Measurements from ENCODE around the gene EMC10. TPM values are rescaled to one million over a fixed set of nuclear protein-coding genes. Genes with fewer than 3 reads are reported as not detected.

Gene EMC10
- total RNA-seq, 1 donor from 2014 or later = 70.8 TPM

GRCh38 chr19:50495020-50495531 lies 18.8 kb downstream of the EMC10 start:
- intact Hi-C loops (cut with micrococcal nuclease) = no loop called here

- intact Hi-C loops (cut with micrococcal nuclease) = no loop called here
These were observed 20.1 kb downstream of the EMC10 start for GRCh38 chr19:50496189-50497021.

DNA sequence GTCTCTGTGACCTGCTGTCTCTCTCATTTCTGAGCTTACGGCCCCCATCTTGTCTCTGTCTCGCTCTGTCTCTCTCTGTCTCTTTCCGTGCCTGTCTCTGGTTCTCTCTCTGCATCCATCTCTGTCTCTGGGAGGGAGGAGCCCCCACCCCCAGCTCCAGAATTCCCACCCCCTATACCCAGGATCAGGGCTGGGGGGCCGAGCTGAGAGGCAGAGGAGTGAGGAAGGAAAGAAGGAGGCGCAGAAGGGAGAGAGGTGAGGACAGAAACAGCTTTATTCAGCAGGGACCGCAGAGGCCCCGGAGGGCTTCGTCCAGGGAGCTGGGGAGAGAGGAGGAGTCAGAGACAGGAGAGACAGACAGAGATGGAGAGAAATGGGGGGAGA lies 20.7 kb downstream of the EMC10 start:
- intact Hi-C loops (cut with micrococcal nuclease) = no loop called here

DNA sequence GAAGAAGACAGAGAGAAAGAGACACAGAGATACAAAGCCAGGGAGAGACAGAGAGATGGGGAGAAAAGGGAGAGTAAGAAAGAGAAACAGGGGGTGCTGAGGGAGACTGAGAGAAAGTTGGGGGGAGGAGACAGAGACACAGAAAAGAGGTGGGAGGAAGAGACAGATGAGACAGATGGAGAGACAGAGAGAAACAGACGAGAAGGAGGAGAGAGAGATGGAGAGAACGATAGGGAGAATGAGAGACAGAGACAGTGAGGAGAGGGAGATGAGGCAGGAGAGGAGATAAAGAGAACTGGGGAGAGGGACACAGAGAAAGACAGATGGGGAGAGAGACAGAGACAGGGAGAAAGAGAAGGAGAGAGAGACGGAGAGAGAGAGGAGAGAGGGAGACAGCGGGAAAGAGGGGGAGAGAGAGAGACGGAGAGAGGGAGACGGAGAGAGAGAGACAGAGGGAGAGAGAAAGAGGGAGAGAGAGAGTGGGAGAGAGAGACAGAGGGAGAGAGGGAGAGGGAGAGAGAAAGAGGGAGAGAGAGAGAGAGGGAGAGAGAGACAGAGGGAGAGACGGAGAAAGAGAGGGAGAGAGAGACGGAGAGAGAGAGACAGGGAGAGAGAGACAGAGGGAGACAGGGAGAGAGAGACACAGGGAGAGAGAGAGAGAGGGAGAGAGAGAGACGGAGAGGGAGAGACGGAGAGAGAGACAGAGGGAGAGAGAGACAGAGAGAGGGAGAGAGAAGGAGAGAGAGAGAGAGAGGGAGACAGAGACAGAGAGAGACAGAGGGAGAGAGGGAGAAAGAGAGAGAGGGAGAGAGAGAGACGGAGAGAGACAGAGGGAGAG lies 22.1 kb downstream of the EMC10 start:
- intact Hi-C loops (cut with micrococcal nuclease) = no loop called here

DNA sequence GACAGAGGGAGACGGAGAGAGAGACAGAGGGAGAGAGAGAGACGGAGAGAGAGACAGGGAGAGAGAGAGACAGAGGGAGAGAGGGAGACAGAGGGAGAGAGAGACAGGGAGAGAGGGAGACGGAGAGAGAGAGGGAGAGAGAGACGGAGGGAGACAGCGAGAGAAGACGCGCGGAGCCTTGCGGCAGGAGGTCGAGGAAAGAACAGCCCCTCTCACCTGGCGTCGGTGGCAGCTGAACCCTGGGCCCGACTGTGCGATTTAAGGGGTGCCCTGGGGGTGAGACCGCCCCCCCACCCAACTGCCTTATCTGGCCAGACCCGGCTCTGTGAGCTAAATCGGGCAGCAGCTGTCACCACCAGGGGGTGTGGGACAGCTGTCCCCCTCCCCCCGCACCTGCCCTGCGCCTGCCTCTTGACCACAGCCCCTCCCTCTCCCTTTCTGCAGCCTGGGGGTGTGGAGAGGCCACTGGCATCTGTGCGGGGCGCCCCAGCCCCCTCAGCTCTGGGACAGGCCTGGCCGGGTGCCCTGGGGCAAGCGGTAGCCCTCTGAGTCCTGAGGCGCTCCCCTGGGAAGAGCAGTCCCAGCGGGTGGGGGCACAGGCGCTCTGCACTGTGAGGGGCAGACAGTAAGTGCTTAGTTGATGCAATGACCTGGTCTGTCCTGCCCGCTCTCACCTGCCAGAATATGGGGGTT lies 23.9 kb downstream of the EMC10 start:
- intact Hi-C loops (cut with micrococcal nuclease) = no loop called here

GRCh38 chr19:50500753-50501151 lies 24.4 kb downstream of the EMC10 start:
- intact Hi-C loops (cut with micrococcal nuclease) = no loop called here

DNA sequence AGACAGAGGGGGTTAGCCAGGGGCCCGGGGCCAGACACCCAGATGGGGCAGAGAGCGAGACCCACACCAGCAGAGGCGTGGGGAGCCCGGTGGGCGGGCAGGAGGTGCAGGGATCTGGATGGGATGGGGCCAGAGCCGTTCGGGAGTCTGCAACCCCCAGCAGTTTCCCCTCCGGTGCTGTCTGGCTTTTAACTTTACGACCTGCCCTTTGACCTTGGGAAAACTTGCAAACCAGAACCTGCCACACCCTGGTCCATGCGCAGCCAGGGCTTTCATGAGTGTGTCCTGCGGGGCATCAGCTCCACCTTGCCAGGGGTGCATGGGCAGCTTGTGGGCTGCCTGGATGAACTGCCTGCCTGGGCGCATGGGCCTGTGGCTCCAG lies 24.9 kb downstream of the EMC10 start:
- intact Hi-C loops (cut with micrococcal nuclease) = no loop called here

DNA sequence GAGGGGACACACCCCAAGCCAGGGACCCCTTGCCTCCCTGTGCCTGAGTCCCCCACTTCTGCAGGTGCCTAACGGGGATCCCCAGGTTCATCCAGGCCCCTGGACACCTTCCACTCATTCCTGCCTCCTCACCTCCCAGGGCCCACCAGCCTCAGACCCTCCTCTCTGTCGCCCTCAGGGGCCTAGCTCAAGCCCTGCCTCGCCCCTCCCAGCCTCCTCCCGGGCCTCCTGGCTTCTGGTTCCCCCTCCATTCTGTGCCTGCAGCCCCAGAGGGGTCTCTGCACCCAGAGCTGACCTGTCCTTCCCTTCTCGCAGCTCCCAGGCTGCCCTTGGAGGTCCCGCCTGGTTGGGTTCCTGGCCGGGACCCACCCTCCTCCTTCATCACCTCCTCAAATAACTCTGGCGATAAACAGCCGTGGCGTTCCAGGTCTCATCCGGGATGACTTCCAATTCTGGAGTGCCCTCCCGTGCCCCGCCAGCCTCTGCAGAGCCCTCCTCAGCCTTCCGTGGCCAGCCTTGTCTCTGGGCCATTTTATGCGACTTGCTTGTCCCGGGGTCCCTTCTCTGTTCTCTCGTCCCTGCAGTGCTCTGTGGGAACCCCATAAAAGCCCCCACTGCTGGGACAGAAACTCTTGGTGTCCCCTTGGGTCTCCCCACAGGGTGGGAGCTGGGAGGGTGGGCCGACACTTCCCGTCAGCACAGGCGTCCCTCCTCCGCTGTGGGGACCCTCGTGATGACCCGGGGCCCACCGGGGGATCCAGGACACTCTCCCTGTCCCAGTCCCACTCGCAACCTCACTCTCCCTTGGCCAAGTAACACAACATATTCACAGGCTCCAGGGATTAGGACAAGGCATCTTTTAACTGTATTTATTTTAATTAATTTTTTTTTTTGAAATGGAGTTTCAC lies 25.5 kb downstream of the EMC10 start:
- intact Hi-C loops (cut with micrococcal nuclease) = no loop called here

DNA sequence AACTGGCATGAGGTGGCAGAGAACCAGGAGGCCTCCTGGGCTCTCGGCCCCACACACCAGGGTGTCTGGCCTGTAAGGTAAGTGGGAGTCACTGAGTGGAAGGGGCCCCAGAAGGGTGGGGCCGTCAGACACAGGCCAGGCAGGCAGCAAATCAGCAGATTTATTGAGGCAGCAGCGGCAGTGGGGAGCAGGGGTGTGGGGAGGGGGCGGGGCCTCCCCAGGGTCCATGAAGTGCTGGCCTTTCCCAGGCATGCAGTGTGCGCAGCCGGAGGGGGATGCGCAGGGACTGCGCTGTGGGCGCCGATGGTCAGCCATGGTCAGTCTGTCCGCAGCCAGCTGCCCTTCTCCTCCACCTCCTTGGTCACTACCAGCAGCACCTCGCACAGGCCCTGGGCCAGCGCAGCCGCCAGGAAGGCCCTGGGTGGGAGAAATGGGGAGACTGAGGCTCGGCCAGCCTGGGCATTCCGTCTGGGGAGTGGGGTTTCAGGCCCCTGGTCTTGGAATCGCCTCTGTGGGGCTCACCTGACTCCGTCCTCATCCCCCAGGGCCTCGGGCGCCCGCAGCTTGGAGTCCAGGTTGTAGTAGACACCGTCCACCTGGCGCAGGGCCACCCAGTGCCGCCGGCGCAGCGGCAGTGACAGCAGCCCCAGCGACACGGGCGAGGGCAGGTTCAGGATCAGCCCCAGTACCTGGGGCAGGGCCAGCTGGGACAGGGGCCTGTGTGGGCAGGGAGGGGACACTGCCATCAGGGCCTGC lies 29.7 kb downstream of the EMC10 start:
- intact Hi-C loops (cut with micrococcal nuclease) = no loop called here

DNA sequence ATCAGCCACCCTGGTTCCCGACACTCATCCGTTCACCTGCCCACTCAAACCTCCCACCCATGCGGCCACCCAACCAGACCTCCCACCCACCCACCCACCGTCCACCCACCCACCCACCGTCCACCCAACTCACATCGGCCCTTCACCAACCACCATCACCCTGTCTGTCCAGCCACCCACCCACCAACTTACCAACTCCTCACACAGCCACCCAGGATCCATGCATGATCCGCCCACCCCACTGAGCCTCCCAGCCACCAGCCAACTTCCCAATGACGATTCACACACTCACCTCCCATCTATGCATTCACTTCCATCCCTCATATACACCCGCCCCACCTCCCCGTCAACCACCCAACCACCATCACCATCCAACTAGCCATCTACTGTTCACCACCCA lies 30.4 kb downstream of the EMC10 start:
- intact Hi-C loops (cut with micrococcal nuclease) = no loop called here

DNA sequence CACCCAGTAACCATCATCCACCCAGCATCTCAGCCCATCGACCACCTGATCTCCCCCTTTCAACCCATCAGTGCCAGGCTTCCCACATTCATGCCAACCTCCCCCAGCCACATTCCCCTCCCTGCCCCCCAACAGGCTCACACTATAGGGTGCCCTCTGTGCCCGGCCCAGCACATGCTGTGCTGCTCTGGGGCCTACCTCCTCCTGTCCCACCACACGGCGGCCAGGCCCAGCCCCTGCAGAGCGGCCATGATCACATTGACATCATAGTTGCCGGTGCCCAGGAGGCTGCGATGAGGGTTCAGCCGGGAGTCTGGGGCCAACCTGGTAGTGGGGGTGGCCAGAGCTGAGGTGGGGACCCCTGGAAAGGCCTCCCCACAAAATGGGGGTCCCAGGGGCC lies 31.1 kb downstream of the EMC10 start:
- intact Hi-C loops (cut with micrococcal nuclease) = no loop called here

DNA sequence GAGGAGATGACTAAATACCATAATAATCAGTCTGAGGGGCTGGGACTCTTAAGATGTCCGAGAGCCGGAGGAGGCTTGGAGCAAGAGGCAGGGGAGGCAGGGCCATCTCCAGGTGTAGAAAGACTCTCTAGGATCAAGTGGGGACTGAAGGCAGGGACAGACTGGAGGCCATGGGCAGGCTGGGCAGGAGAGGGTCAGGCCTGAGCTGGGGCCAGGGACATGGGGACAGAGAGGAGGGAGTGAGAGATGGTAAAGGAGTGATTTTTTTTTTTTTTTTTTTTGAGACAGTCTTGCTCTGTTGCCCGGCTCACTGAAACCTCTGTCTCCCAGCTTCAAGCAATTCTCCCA lies 32.5 kb downstream of the EMC10 start:
- intact Hi-C loops (cut with micrococcal nuclease) = no loop called here

GRCh38 chr19:50509366-50509765 lies 33.1 kb downstream of the EMC10 start:
- intact Hi-C loops (cut with micrococcal nuclease) = no loop called here

DNA sequence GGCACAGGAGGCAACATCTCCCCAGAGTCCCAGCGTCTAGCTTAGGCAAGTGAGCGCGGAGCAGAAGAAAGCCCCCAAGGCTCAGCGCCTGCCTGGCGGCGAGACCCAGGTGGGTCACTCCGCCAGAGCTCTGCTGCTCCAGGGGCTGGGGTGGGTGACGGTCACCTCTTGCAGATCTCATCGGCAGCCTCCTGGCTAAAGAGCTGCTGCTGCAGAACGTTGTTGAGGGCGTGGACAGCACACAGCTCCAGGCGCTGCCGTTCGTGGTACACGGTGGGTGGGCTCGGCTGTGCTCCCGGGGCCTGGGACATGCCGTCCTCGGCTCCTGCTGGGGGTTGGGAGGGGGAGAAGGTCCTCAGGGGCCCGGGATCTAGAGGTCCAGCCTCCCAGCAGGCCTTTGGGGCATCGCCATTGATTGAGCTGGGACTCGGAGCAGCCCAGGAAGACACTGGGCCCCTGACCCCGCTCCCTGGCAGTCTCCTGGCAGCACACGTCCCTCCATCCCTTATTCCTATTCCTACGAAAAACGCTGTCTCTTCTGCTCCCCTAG lies 33.9 kb downstream of the EMC10 start:
- intact Hi-C loops (cut with micrococcal nuclease) = loop anchor here (2.0 kb wide), 1 partner anchor 141 kb away; no protein-coding TSS in a partner anchor

DNA sequence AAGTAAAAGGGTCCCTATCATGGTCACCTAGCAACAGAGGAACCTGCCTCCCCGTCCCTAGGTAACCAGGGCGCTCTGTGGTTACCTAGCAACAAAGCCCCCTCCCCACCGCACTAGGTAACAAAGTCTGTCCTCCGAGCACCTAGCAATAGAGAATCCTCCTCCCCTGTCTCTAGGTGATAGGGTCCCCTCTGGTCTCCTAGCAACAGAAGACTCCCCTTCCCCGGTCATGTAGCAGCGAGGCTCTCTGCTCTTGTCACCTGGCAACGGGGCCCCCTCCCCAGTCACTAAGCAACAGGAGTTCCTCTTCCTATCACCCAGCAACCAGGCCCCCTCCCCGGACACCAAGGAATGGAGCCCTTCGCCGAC lies 34.4 kb downstream of the EMC10 start:
- intact Hi-C loops (cut with micrococcal nuclease) = loop anchor here (1.0 to 2.0 kb wide), 7 partner anchors 34 to 598 kb away; partner anchors contain the start of genes CTU1, EMC10, GARIN5A and NR1H2

DNA sequence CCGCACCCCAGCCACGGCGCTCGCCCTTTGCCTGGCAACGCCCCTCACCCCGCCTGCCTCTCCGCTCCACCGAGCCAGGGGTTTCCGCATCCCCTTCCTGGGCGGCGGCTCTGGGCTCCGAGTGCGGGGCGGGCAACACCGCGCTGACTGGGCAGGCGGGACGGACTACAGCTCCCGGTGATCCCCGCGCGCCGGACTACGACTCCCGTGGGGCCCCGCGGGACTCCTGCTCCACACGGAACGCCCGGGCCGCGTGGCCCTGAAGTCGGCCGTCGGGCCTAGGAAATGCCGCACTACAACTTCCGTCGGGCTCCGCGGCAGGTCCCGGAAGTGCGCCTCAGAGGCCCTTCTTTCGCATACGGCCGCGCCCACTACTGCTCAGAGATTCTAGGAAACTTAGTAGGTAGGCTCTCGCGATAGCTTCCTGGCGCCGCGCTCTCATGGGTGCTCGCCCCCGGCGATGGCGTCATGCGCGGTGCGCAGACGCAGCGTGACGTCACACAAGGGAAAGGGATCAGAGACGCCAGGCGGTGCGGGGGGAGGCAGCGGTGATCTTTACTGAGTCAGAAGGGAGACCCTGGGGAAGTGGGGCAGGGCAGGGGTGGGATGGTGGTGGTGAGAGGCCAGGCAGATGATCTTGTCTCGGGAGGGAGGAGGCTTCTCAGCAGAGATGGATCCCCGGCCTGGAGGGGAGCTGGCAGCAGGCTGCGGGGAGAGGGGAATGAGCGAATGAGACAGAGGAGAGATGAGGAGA lies 34.9 kb downstream of the EMC10 start, which contains the start of gene JOSD2:
JOSD2 (minus strand) TSS at position 123 of the 754 bp plus-strand sequence. CDS start 760 bp downstream, outside the sequence.
- intact Hi-C loops (cut with micrococcal nuclease) = loop anchor here (1.0 to 2.0 kb wide), 7 partner anchors 35 to 597 kb away; partner anchors contain the start of genes CTU1, EMC10, GARIN5A and NR1H2

DNA sequence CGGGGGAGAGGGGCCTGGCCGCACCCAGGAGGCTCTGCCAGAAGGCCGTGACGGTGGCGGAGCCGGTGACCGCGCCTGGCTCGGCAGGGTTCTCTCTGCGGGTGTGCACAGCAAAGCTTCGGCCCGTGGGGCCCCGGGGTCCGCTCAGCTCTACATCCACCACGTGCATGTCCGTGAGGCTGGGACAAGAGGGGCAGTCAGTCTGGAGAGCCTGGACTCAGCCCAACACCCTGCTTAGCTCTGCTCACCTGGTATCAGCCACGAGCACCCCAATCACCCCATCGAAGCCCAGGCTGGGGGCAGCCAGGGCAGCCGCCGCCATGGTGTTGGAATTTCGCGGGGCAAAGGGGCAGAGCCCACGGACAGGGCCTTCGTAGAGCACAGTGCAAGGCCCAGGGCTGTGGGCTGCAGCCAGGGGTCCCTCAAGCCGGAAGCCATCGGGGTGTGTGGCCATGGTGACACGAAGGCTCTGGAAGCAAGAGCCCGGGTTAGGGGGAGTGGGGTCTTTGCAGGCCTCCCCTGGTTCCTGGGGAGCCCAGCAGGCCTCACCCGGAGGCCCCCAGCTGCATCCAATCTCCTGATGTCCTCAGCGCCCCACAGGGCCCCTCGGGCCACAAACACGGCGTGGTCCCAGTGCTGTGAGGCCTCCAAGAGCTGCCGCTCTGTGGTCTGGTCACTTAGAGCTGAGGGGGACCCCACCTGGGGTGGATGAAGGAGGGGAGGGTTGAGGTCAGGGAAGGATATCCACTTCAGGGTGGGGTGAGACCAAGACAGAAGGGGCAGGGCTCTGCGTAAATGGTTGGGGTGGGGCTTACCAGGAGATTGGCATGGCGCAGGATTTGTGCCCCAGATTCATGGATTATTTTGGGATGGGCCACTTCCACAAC lies 36.0 kb downstream of the EMC10 start:
- intact Hi-C loops (cut with micrococcal nuclease) = no loop called here
